Measurements from ENCODE around the gene GYG1. TPM values are rescaled to one million over a fixed set of nuclear protein-coding genes. Genes with fewer than 3 reads are reported as not detected.

The GYG1 gene
- total RNA-seq, 1 donor from 2014 or later = 21.3 TPM

- Histone ChIP-seq H3K4me3 (ENCODE audit: low read depth, low read length) (no peak overlapping the region), H3K27me3 (ENCODE audit: control insufficient read depth, insufficient read depth, low read length) (no peaks in the 10 kb centered on the region), H3K36me3 (ENCODE audit: control insufficient read depth, insufficient read depth, low read length) (no peaks in the 10 kb centered on the region)
- TF ChIP-seq, protein P1, sequence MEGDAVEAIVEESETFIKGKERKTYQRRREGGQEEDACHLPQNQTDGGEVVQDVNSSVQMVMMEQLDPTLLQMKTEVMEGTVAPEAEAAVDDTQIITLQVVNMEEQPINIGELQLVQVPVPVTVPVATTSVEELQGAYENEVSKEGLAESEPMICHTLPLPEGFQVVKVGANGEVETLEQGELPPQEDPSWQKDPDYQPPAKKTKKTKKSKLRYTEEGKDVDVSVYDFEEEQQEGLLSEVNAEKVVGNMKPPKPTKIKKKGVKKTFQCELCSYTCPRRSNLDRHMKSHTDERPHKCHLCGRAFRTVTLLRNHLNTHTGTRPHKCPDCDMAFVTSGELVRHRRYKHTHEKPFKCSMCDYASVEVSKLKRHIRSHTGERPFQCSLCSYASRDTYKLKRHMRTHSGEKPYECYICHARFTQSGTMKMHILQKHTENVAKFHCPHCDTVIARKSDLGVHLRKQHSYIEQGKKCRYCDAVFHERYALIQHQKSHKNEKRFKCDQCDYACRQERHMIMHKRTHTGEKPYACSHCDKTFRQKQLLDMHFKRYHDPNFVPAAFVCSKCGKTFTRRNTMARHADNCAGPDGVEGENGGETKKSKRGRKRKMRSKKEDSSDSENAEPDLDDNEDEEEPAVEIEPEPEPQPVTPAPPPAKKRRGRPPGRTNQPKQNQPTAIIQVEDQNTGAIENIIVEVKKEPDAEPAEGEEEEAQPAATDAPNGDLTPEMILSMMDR (IDR thresholded peaks at IDR 0.05; ENCODE audit: insufficient read depth, low read length, severe bottlenecking) = no peak
- DNase-seq (ENCODE audit: low read depth) = no peak
- FAIRE-seq = no peak
Measured at GRCh38 chr3:148951599-148952361, 39.6 kb upstream of the GYG1 start.

GRCh38 chr3:148953094-148953493 is 38.2 kb upstream of the GYG1 start:
- no peaks in the 10 kb centered on the region for H3K36me3 ChIP-seq (ENCODE audit: control insufficient read depth, insufficient read depth, low read length)
- no peak for FAIRE-seq
- H3K4me3 ChIP-seq (ENCODE audit: low read depth, low read length) = no peak overlapping the region
- DNase-seq (ENCODE audit: low read depth) = no peak
- H3K27me3 ChIP-seq (ENCODE audit: control insufficient read depth, insufficient read depth, low read length) = no peaks in the 10 kb centered on the region
- TF ChIP-seq, protein P1 (IDR thresholded peaks at IDR 0.05; ENCODE audit: insufficient read depth, low read length, severe bottlenecking) = no peak

GRCh38 chr3:148954981-148955380 is 36.4 kb upstream of the GYG1 start:
- H3K4me3 ChIP-seq (ENCODE audit: low read depth, low read length) = no peak overlapping the region
- H3K27me3 ChIP-seq (ENCODE audit: control insufficient read depth, insufficient read depth, low read length) = no peaks in the 10 kb centered on the region
- no peak for DNase-seq (ENCODE audit: low read depth)
- TF ChIP-seq, protein P1 (IDR thresholded peaks at IDR 0.05; ENCODE audit: insufficient read depth, low read length, severe bottlenecking) = no peak
- H3K36me3 ChIP-seq (ENCODE audit: control insufficient read depth, insufficient read depth, low read length) = no peaks in the 10 kb centered on the region
- no peak for FAIRE-seq

- FAIRE-seq (no peak), DNase-seq (ENCODE audit: low read depth) (peak; percentile 45)
- H3K27me3 ChIP-seq (ENCODE audit: control insufficient read depth, insufficient read depth, low read length) = no peaks in the 10 kb centered on the region
- no peak overlapping the region for H3K4me3 ChIP-seq (ENCODE audit: low read depth, low read length)
- H3K36me3 ChIP-seq (ENCODE audit: control insufficient read depth, insufficient read depth, low read length) = no peaks in the 10 kb centered on the region
- TF ChIP-seq, protein P1 (IDR thresholded peaks at IDR 0.05; ENCODE audit: insufficient read depth, low read length, severe bottlenecking) = peak; percentile 51
Measured at GRCh38 chr3:148955544-148956346, 35.6 kb upstream of the GYG1 start.

GRCh38 chr3:148957586-148957985 is 33.8 kb upstream of the GYG1 start:
- H3K36me3 ChIP-seq (ENCODE audit: control insufficient read depth, insufficient read depth, low read length) = no peaks in the 10 kb centered on the region
- TF ChIP-seq, protein P1 (IDR thresholded peaks at IDR 0.05; ENCODE audit: insufficient read depth, low read length, severe bottlenecking) = peak; percentile 21
- H3K27me3 ChIP-seq (ENCODE audit: control insufficient read depth, insufficient read depth, low read length) = no peaks in the 10 kb centered on the region
- DNase-seq (ENCODE audit: low read depth) (no peak), FAIRE-seq (no peak)
- no peak overlapping the region for H3K4me3 ChIP-seq (ENCODE audit: low read depth, low read length)
